Activated CD4-positive, alpha-beta T cell treated with anti-CD3 and anti-CD28 coated beads, Interleukin-2, amount 50 U/mL, for 1 hour (primary cell): ENCODE measurements around the gene MYEOV.

ENCODE experiments used
- DNase-seq: peaks from one replicate; pipeline ENCODE4 v3.0.0-alpha.2; 2020

The MYEOV gene

DNA sequence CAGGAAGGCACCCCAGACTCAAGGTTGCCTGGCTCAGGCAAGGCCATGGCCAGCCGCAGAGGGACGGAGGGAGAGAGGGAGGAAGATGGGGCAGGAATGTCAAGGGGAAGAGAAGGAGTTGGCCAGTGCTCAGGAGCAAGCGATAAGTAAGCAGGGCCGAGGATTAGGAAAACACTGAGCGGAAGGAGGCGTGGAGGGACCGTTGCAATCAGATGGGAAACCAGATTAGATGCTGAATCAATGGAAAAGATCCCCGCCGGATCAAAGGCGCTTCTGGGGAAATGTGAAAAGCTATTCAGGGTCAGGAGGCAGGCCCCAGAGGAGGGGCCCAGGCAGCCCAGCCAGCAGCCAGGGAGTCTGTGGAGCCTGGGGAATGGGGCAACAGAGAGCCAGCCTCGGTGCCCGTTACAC, 26.6 kb upstream of the MYEOV start:
- no peak for DNase-seq

- DNase-seq = no peak
Observed at GRCh38 chr11:69268911-69269310, 25.0 kb upstream of the MYEOV start.

GRCh38 chr11:69269388-69269787, 24.6 kb upstream of the MYEOV start:
- no peak for DNase-seq

GRCh38 chr11:69269926-69270697, 23.8 kb upstream of the MYEOV start:
- DNase-seq = no peak

DNA sequence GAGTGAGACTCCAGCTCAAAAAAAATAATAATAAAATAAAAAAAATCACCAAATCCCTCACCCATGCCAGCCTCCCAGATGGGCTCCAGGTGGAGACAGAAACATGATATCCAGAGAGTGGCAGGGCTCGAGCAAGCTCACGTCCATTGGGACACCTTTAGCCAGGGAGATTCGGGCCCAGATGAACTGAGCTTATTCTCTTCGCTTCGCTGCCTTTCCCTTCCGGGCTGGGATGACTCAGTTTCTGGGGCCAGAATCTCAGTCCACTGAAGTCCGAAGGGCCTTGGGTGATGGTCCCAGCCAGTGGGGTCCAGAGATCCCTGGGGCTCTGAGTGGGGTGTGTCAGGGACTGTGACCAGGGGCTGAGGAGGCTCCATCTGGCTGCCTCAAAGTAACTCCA, 23.0 kb upstream of the MYEOV start:
- DNase-seq = no peak

- DNase-seq = no peak
Observed at GRCh38 chr11:69272055-69272454, 21.9 kb upstream of the MYEOV start.

GRCh38 chr11:69272831-69273485, 21.0 kb upstream of the MYEOV start:
- DNase-seq = no peak

DNA sequence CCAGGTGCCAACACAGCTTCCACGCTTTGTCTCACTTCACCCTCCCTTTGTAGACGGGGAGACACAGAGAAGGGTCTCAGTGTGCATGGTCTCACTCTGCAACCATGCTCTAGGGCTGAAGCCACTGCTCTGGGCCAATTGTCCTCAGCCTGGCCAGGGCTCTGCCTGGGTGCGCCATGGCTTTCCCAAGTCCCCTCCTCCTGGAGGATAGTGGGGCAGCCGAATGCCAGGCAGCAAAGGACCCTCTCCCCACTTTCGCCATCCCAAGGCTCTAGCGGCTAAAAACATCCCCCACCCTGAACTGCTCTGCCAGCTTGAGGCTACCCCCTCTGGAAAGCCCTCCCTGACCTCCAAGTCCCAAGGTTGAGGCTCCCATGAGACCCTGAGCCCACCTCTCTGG, 20.4 kb upstream of the MYEOV start:
- no peak for DNase-seq

GRCh38 chr11:69274531-69275016, 19.4 kb upstream of the MYEOV start:
- DNase-seq = no peak

GRCh38 chr11:69275178-69275577, 18.8 kb upstream of the MYEOV start:
- no peak for DNase-seq

DNA sequence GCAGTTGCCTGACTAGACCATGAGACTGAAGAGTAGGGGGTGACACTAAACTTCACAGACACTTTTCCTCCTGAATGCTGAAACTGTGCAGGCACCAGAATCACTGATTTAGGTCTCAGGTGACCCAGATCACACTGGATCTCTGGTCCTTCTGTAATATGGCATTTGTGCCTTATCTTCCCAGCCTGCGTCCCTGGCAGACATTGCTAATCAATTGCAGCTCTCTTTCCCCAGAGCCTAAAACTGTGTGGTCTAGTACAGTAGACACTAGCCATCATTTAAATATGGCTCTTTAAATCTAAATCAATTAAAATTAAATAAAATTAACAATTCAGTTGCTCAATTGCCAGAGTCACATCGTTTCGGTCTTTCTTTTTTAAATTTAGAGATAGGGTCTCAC, 17.8 kb upstream of the MYEOV start:
- no peak for DNase-seq

- no peak for DNase-seq
Observed at GRCh38 chr11:69277074-69277809, 16.7 kb upstream of the MYEOV start.

DNA sequence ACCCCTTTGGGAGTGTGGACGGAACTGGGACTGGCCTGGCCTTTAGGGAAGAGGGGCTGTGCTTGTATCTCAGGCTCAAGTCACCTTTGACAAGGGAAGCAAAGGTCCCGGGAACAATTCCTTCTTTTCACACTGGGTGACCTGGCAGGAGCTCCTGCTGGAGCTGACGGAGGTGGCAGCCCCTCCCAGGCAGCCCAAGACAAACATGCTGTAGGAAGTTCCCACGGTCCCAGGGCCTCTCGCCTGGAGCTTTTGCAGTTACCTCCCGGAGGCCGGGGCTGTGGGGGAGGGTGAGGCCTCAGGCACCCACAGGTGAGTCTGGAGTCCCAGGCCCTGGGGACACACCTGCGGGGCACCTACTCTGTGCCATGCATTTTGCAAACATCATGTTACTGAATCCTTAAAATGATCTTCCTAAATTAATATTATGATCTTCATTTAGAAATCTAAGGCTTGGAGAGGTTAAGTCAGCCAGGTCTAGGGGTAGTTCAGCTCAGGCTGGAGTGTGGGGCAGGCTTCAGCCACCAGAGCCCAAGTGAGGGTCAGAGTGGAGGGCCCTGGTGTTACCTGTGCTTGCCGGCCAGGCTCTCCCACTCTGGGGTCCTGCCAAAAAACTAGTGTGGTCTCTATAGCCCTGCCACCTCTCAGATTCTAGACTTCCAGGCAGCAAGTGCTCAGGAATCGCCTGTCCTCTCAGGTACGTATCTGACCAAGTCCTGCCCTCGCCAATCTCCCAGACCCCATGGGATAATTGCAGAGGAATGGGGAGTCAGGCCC, 15.7 kb upstream of the MYEOV start:
- DNase-seq = no peak

DNA sequence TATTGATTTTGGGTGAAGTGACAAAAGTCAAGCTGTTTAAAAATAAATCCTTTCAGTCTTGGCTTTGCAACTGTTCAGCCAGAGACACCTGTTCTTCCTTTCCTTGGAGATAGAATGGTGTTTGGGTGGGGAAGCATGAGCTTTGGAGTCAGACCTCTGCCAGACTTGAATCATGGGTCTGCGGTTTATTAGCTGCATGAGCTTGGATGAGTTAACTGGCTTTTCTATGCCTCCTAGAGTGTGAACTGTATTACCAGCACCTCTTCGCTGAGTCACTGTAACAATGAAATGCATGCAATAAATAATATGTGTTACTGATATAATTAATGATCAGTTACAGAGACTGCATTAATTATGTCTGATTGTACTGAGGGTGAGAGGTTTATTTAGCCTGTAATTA, 13.5 kb upstream of the MYEOV start:
- no peak for DNase-seq

DNA sequence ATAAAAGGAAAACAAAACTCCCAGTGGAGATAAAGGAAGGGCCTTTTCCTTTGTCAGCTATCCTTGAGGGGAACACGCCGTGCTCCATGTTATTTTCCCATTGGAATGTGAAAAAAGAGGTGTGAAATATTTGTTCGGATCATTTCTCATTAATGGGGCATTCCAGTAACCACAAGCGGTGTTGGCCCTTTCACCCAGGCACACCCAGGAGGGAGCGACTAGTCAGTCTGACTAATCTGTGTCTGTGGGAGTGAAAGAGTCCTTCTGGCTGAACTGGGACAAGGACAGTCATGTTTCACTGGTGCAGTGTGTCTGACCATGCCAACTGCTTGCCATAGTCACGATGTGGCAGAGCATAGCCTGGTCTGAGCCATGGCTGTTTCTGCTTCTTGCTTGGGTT, 13.0 kb upstream of the MYEOV start:
- no peak for DNase-seq

DNA sequence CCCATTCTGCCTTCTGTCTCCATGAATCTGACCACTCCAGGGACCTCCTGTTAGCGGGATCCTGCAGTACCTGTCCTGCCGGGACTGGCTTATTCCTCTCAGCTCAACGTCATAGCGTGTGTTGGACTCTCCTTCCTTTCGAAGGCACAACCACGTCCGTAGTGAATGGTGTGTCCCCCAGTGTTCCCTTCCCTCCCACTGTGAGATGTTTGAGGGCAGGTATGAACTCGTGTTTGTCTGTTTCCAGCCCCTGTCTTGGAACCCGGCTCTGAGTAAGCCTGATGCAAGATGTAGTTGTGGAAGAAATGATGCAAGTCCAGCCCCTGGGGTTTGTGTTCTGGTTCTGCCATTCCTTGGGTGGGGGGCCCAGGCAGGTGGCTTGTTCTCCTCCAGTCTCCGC, 10.5 kb upstream of the MYEOV start:
- DNase-seq = no peak

GRCh38 chr11:69284081-69284511, 9.9 kb upstream of the MYEOV start:
- no peak for DNase-seq

GRCh38 chr11:69285091-69285490, 8.9 kb upstream of the MYEOV start:
- no peak for DNase-seq

DNA sequence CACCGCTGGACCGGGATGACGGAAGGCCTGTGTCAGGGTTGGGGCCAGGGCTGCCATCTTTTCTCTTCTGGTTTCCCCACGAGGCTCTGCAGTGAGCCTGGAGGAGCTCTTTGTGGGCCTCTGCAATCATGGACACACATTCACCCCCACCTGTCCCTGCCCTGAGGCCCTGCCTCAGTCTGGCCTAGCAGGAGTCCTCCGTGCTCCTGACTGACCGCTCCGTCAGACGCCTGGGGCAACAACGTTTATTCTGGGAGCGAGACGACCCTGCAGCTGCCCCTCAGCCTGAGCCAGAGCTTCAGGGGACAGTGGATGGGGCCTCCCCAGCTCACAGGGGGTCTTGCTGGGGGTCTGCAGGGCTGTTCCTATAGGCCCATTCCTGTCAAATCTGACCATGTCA, 8.2 kb upstream of the MYEOV start:
- no peak for DNase-seq

DNA sequence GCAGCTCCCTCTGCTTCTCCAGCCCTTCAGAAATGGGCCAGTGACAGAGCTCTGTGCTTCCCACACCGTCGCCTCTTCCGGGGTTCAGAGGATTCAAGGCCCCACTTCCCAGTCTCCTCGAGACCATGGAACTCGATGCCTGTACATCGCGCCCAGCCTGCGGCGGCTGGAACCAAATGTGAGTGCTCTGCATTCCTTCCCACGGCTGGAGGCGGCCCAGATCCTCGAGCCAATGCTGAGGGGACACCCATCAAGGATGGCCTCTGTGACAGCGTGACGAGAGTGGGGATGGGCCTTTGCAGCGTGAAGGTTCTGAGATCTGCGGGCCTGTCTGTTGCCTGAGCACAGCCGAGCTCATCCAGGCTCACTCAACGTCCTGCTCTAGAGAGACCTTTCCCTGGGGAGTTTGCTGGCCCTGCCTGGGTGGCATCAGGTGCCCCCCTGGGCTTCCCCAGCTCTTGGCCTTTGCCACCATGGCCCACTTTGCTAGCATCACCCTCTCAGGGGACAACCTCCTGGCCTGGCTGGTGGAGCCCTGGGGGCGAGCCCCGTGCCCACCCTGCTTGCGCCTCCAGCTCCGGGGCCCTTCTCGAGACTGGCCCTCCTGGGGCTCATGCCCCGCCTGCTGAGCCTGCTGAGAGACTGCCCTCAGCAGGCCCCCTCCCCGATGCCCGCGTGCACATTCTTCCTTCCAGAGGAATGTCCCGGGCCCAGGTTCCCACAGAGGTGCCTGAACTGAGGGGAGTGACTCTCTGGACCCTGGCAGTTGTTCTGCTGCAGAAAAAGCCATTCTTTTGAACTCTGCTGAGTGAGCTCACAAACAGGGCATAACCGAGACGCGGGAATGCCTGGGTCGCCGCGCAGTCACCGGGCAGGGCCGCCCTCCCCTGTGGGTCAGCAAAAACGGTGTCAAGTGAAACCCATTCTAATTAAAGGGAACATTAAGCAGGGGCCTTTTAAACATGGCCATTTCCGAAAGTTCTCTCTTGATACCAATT, 7.3 kb upstream of the MYEOV start:
- no peak for DNase-seq

DNA sequence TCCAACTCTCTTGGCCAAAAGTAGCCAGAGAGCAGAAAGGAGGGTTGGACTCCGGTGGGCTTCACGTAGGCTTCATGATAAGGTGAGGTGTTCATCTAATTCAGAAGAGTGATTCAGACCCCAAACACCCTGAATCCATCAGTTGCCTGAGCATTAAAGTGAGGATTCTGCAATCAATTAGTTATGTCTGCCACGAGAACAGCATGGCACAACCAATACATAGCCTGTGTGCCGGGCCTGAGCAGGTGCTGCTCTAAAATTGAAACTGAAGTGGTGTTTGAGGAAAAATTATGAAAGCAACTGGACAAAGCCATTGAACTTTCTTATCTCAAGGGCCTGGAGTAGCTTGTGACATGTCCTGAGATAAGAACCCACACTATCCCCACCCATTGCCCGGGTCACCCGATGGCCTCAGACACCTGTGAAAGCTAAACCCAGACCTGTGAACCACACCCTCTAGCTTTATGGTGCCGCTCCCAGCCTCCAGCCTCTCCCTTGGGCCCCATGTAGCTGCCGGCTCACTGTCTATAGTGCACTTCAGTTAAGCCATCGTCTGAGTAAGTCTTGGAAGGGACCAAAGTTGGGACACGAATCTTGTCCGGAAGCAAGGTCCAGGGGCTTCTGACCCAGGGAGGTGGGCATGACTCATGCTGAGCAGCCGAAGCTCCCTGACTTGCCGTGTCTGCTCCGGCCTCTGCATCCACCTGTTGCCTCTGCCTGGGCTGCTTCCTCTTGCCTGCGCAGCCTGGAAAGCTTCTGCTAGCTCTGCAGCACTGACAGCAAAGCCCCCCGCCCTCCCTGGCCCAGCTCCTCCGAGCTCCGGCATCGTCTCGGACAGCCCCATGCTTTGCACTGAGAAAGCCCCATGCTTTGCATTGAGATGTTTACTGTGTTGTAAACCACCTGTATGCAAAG, 5.7 kb upstream of the MYEOV start:
- DNase-seq = no peak
